AG09319 (cell line): Measurements from ENCODE around the gene CFAP54.

Experiments used
- DNase-seq: peaks from one replicate; pipeline ENCODE4 v3.0.0-alpha.2; 2010; ENCODE audit warnings: low read depth; ENCODE audit errors: extremely low read depth
- TF ChIP-seq, protein P1 (sequence below): IDR thresholded peaks from 2 replicates; pipeline ENCODE4 v1.5.1; 2011; ENCODE audit warnings: low read depth, mild to moderate bottlenecking, inconsistent platforms, low read length, moderate library complexity

Gene CFAP54

GRCh38 chr12:96465896-96466295, 23.5 kb upstream of the CFAP54 start:
- TF ChIP-seq, protein P1, sequence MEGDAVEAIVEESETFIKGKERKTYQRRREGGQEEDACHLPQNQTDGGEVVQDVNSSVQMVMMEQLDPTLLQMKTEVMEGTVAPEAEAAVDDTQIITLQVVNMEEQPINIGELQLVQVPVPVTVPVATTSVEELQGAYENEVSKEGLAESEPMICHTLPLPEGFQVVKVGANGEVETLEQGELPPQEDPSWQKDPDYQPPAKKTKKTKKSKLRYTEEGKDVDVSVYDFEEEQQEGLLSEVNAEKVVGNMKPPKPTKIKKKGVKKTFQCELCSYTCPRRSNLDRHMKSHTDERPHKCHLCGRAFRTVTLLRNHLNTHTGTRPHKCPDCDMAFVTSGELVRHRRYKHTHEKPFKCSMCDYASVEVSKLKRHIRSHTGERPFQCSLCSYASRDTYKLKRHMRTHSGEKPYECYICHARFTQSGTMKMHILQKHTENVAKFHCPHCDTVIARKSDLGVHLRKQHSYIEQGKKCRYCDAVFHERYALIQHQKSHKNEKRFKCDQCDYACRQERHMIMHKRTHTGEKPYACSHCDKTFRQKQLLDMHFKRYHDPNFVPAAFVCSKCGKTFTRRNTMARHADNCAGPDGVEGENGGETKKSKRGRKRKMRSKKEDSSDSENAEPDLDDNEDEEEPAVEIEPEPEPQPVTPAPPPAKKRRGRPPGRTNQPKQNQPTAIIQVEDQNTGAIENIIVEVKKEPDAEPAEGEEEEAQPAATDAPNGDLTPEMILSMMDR, result no peak
- no peak for DNase-seq

DNA sequence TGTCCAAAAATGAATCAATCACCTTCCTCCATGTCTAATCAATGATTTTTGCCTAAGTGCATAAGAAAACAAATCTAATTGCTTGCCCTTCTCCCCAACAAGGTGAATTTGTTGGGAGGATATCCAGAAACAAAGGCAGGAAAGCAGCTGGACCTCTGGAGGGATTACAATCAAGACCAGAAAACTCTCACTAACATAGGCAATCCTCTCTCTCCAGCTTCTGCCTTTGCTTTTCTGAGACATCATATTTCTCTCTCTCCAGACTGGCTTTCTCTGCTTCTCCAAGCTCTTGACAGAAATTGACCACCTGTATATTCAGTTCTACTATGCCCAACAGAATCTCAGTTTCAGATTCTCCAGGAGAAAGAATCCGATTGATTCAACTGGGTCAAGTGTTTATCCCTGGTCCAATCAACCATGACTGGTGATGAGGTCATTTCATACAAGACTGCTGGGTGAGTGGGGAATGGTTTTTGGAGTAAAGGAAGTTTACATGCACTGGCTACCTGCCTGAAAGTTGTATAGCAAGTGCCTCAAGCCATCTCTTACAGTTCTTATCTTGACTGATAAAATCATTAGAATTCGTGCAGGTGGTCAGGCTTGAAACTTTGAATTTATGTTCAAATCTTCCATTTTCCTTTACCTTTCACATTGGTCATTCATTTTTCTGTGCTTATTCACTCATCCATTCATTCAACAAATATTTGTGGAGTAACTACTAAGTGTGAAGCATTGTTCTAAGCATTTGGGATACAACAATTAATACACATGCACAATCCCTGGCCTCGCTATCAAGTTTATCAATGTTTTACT, 22.2 kb upstream of the CFAP54 start:
- no peak for DNase-seq
- TF ChIP-seq, protein P1, result no peak

GRCh38 chr12:96471368-96472050, 17.9 kb upstream of the CFAP54 start:
- TF ChIP-seq, protein P1, result no peak
- DNase-seq, result no peak

- no peak for DNase-seq
- TF ChIP-seq, protein P1, result no peak
These were observed 17.0 kb upstream of the CFAP54 start for GRCh38 chr12:96472384-96472783.

GRCh38 chr12:96473394-96474093, 15.8 kb upstream of the CFAP54 start:
- TF ChIP-seq, protein P1, result no peak
- DNase-seq, result no peak

DNA sequence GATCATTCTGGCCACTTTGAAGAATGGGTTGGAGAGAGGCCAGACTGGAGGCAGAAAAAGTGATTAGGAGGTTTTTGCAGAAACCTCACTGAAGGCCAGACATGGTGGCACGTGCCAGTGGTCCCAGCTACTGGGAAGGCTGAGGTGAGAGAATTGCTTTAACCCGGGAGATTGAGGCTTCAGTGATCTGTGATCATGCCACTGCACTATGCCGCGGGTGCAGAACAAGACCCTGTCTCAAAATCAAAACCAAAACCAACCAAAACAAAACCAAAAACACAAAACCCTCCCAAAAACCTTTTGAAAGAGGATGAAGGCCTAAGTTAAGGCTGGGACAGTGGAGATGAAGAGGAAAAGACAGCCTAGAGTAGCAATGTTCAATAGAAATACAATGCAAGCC, 15.2 kb upstream of the CFAP54 start:
- TF ChIP-seq, protein P1, result no peak
- DNase-seq, result no peak

- TF ChIP-seq, protein P1, result no peak
- DNase-seq, result no peak
These were observed 11.4 kb upstream of the CFAP54 start for GRCh38 chr12:96478011-96478410.
